ENCODE data around the gene DNAJC15.
"Not testable (repeated sequence)": the region's sequence is repeated elsewhere in the genome, so short reads cannot be mapped to it uniquely, and the experiment has no call there.

DNAJC15 gene

DNA sequence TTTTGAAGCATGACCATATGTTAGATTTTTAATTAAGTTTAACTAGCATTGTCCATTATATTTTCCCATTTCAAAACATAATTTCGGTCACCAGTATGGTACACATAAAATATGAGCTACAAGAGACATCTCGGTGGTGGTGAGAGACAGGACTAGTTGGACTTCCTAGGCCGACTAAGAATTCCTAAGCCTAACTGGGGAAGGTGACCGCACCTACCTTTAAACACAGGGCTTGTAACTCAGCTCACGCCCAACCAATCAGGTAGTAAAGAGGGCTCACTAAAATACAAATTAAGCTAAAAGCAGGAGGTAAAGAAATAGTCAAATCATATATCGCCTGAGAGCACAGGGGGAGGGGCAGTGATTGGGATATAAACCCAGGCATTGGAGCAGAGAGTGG lies 22.9 kb downstream of the DNAJC15 start:
- no peak for TF ChIP-seq ZNF274 (IDR thresholded peaks at IDR 0.05; ENCODE audit: low read depth, low read length)
- H3K4me3 ChIP-seq (ENCODE audit: low read length), result no peak overlapping the region

DNA sequence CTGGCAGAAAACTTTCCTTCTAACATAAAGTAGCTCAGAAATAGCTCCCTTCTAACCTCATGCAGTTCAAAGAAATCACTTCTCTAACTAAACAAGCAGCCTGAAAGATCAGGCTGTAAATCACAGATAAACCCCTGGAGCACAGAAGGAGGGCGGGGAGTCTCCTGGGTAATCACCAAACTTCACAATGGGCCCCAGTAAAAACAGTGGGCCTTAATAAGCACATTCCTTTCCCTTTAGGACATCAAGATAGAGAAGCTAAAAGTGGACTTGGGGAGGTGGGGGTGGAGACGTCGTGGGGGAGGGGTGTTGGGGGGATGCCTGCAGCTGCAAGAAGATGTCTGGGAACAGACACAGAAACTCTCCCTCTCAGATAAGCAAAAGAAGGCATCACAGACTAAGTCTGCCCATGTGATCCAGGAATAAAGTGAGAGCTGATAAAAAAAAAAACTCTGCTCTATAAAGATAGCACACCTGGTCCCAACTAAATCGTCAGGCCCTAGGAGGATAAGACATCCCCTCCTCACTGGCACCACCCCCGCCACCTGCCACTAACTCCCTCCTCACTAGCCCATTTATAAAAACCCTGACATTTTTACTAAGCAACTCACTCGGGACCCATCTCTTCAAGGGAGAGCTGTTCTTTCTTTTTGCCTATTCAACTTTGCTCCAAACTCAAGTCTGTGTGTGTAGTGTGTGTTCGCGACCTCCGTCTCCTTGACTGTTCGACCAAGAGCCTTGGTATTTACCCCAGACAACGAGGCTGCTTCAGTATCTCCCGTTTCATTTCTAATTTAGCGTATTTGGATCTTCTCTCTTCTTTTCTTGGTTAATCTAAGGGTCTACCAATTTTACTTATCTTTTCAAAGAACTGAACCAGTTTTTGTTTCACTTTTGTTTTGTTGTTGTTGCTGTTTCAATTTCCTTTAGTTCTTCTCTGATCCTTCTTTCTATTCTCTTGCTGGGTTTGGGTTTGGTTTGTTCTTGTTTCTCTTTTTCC lies 31.7 kb downstream of the DNAJC15 start:
- peak overlapping the region; percentile 98 for H3K4me3 ChIP-seq (ENCODE audit: low read length)
- TF ChIP-seq ZNF274 (IDR thresholded peaks at IDR 0.05; ENCODE audit: low read depth, low read length), result no peak

DNA sequence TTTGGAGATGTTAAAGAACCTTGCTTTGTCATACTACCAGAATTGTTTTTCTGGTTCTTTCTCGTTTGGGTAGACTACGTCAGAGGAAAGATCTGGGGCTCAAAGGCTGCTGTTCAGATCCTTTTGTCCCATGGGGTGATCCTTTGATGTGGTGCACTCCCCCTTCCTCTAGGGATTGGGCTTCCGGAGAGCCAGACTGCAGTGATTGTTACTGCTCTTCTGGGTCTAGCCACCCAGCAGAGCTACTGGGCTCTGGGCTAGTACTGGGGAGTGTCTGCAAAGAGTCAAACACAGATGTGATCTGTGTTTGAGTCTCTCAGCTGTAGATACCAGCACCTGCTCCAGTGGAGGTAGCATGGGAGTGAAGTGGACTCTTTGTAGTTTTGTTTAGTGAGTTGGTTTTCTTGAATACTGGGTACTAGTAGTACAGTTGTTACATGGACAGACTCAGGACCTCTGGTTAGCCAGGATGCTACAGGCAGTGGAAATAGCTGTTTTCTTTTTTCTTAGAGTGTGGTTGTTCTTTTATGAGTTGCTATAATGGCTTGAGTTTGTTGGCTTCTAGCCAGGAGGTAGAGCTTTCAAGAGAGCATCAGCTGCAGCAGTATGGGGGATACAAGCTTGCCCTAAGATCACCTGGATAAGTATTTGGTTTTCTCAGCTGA lies 34.4 kb downstream of the DNAJC15 start:
- no peak overlapping the region for H3K4me3 ChIP-seq (ENCODE audit: low read length)
- TF ChIP-seq ZNF274 (IDR thresholded peaks at IDR 0.05; ENCODE audit: low read depth, low read length), result no peak

DNA sequence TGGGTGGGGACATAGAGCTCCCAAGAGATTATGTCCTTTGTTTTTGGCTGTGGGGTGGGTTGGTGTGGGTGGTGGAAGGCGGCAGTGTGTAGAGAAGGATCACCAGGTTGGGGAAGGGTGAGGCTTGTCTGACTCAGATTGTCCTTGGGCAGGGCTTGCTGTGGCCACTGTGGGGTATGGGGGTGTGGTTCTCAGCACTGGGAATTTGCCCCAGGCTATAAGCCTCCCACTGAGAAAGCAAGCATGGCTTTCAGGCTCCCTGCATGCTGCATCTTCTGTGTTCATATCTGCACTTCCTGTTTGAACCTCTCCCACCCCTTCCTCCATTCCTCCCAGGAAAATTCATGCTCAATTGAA lies 34.9 kb downstream of the DNAJC15 start:
- no peak for TF ChIP-seq ZNF274 (IDR thresholded peaks at IDR 0.05; ENCODE audit: low read depth, low read length)
- H3K4me3 ChIP-seq (ENCODE audit: low read length), result no peak overlapping the region

DNA sequence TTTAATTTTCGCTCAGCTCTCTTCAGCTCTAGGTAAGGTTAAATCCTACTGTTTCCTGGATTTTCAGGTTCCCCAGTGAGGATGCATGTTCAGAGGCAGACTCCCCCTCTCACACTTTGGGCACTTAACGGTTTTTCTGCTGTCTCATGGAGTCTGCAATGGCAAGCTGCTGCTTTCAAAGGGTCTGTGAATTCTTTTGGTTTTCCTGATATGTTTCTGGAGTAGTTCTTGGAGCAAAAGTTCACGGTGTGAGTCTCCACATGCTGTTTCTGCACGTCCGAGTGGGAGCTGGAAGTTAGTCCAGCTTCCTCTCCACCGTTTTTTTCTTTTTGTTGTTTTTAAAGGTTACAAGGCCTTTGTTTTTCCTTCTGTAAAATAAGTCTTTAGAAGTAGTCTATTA lies 35.4 kb downstream of the DNAJC15 start:
- TF ChIP-seq ZNF274 (IDR thresholded peaks at IDR 0.05; ENCODE audit: low read depth, low read length), result no peak
- H3K4me3 ChIP-seq (ENCODE audit: low read length), result no peak overlapping the region

DNA sequence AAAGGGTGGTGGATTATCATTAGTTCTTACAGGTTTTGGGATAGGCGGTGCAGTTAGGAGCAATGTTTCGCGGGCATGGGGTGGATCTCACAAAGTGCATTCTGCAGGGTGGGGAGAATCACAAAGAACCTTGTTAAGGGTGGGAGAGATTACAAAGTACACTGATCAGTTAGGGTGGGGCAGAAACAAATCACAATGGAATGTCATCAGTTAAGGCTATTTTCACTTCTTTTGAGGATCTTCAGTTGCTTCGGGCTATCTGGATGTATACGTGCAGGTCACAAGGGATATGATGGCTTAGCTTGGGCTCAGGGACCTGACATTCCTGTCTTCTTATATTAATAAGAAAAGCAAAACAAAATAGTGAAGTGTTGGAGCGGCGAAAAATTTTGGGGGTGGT lies 36.4 kb downstream of the DNAJC15 start:
- not testable (repeated sequence) for H3K4me3 ChIP-seq (ENCODE audit: low read length)

DNA sequence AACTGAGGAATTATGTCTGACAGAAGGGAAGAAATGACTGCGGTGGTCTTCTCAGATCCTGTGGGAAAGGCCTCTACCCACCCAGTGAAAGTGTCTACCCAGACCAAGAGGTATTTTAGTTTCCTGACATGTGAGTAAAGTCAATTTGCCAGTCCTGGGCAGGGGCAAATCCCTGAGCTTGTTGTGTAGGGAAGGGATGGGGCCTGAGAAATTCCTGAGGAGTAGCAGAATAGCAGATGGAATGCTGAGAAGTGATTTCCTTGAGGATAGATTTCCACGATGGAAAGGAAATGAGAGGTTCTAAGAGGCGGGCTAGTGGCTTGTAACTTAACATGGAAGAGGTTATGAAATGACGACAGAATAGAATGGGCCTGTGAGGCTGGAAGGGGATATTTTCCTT lies 37.4 kb downstream of the DNAJC15 start:
- H3K4me3 ChIP-seq (ENCODE audit: low read length), result not testable (repeated sequence)

DNA sequence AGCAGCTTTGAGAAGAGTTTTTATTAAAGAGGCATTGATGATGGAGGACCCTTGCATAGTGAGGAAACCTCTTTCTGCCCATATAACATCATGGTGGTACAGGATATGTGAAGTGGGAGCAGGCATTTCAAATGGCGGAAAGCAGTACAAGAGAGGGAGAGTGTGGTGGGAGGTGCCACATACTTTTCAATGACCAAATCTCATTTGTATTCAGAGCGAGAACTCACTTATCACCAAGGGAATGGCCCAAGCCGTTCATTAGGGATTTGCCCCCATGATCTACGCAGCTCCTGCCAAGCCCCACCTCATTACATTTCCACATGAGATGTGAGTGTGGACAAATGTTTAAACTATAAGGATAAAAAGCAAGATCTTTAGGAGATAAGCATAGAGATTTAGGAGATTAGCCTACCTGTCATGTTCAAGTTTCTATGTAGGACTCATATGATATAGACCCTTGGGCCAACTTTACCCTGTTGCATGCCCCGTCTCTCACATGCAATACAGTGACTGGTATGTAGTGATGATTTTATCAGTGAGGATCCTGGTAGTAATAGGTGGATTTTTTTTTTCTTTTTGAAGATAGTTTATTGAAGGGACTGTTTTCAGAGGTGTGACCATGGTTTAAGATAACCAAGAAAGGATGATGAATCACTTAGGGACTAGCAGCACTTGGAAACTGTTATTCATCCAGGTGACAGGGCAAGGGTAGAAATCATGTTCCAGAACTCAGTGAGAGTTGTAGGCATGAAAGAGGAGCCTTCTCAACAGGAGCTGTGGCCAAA lies 38.3 kb downstream of the DNAJC15 start:
- TF ChIP-seq ZNF274 (IDR thresholded peaks at IDR 0.05; ENCODE audit: low read depth, low read length), result no peak

DNA sequence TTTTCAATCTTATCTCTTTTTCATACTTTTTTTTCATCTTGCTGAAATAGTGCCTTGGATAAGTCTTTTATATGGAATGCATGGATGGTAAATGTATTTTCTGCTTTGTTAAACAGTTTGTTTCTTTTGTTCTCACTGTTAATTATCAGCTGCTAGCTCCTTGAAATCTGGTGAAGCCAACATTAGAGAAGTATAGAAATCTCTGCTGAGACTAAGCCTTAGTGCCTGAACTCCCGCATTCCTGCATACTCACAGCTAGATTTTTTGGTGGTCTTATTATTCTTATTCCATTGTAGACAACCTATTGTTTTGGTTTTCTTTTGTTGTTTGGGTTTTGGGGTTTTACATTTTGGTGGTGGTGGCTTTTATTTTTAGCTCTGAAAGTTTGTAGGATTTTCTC lies 48.4 kb downstream of the DNAJC15 start:
- TF ChIP-seq ZNF274 (IDR thresholded peaks at IDR 0.05; ENCODE audit: low read depth, low read length), result no peak
- H3K4me3 ChIP-seq (ENCODE audit: low read length), result no peak overlapping the region

More for the DNA sequence above, 38.3 kb downstream of the DNAJC15 start:
- H3K4me3 ChIP-seq (ENCODE audit: low read length), result no peak overlapping the region

DNA sequence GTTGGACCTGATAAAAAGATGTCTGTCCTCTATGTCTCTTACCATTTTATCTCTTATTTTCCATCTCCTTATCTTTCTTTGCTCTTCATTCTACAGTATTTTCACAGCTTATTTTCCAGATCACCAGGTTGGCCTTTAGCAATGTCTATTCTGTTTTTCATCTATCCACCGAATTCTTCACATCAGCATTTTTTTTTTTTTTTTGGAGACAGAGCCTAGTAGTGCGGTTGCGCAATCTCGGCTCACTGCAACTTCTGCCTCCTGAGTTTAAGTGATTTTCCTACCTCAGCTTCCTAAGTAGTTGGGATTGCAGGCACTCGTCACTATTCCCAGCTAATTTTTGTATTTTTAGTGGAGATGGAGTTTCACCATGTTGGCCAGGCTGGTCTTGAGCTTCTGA lies 49.0 kb downstream of the DNAJC15 start:
- TF ChIP-seq ZNF274 (IDR thresholded peaks at IDR 0.05; ENCODE audit: low read depth, low read length), result no peak

DNA sequence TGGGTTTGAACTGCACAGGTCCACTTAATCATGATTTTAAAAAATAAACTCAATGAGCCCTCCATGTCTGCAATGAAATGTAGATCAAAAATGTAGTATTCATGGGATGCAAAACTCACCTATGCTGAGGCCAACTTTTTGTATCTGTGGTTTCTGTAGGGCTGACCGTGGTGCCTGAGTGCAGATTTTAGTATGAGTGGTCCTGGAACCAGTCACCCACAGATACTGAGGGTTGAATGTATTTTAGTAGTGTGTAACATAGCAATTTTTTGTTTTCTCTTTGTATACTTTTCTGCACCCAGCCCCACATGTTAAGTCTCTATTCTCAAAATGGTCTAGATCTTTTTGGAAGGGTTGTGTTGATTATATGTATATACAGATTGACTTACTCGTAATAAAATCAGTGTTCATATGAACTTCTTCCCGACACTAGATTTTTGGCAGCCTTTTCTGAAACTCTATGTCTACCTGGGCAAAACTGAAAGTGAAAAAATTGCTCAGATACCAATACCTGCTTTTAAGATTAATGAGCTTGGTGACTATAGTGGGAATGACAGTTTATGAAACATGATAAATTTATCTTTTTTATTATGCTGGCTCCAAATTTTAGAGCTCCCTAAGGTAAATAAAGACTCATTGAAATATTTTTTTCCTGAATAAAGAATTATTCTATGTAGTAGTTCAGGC lies 51.6 kb downstream of the DNAJC15 start:
- TF ChIP-seq ZNF274 (IDR thresholded peaks at IDR 0.05; ENCODE audit: low read depth, low read length), result no peak
- no peak overlapping the region for H3K4me3 ChIP-seq (ENCODE audit: low read length)

More for the DNA sequence above, 49.0 kb downstream of the DNAJC15 start:
- H3K4me3 ChIP-seq (ENCODE audit: low read length), result no peak overlapping the region

DNA sequence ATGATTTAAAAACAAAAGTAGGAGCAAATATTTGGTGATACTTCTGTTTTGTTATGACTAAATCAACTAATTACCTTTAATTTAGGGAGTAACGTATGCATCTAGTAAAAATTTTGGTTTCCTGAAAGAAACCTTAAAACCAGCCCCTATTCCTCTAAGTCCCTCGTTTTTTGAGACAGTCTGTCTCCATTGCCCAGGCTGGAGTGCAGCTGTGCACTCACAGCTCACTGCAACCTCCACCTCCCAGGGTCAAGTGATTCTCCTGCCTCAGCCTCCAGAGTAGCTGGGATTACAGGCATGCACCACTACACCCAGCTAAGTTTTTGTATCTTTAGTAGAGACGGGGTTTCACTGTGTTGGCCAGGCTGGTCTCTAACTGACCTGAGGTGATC lies 52.1 kb downstream of the DNAJC15 start:
- not testable (repeated sequence) for H3K4me3 ChIP-seq (ENCODE audit: low read length)

DNA sequence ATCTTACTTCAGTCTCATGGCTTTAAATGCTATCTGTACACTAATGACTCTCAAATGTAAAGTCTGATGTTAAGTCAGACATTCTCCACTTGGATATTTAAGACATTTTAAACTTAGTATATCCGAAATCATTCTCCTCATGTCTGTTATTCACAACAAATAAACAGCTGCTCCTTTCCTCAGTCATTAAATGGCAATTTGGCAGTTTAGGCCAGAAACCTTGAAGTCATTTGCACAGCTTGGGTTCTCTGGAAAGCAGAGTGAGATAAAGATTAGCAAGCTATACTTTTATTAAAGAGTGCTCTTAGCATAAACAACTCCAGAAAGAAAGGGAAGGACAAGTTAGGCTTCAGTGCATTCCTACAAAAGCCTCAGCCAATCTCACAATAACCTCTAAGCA lies 53.7 kb downstream of the DNAJC15 start:
- no peak for TF ChIP-seq ZNF274 (IDR thresholded peaks at IDR 0.05; ENCODE audit: low read depth, low read length)
- no peak overlapping the region for H3K4me3 ChIP-seq (ENCODE audit: low read length)

DNA sequence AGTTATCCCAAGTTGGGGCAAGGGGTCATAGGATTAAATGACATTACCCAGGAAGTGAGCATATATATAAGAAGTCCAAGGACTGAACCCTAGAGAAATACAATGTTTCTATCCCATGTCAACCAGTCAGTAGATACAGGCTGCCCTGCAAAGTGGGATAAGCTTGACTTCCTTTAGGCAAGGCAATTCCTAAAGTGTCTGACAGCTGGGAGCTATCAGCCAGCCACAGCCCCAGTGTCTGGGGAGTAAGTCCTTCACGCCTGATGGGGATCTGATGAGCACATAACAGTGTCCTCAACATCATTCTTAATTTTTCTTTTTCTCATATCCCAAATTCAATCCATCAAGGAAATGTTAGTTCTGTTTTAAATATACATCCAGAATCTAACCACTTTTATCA lies 54.1 kb downstream of the DNAJC15 start:
- no peak for TF ChIP-seq ZNF274 (IDR thresholded peaks at IDR 0.05; ENCODE audit: low read depth, low read length)
- H3K4me3 ChIP-seq (ENCODE audit: low read length), result no peak overlapping the region

All from GM08714 (cell line).